Muscle layer of duodenum (tissue), 2 donors: Measurements from ENCODE around the gene NIPBL.
"Not testable (repeated sequence)": the region's sequence is repeated elsewhere in the genome, so short reads cannot be mapped to it uniquely, and the experiment has no call there.

Experiments
- H3K27ac ChIP-seq: one replicate; pipeline ENCODE4 v1.7.0; 2013; ENCODE audit warnings: mild to moderate bottlenecking, low read length
- H3K27me3 ChIP-seq: one replicate; pipeline ENCODE4 v1.7.0; 2013; ENCODE audit warnings: low read depth, mild to moderate bottlenecking, control low read depth, low read length
- H3K36me3 ChIP-seq, 2 donors: one replicate each; pipeline ENCODE4 v1.7.0; 2013; ENCODE audit warnings: low read length in 2 of 2, control low read depth in 1 of 2, mild to moderate bottlenecking in 1 of 2; ENCODE audit not compliant: insufficient read depth in 2 of 2, control insufficient read depth in 1 of 2
- H3K4me1 ChIP-seq, 2 donors: one replicate each; pipeline ENCODE4 v1.7.0; 2013; ENCODE audit warnings: low read length in 2 of 2, mild to moderate bottlenecking in 2 of 2, control low read depth in 1 of 2, moderate library complexity in 1 of 2; ENCODE audit not compliant: insufficient read depth in 2 of 2, control insufficient read depth in 1 of 2
- H3K4me3 ChIP-seq, 2 donors: one replicate each; pipeline ENCODE4 v1.7.0; 2013; ENCODE audit warnings: low read length in 2 of 2, low read depth in 1 of 2, mild to moderate bottlenecking in 1 of 2
- H3K9me3 ChIP-seq, 2 donors: one replicate each; pipeline ENCODE4 v1.7.0; 2013; ENCODE audit warnings: low read length in 2 of 2, control low read depth in 1 of 2, mild to moderate bottlenecking in 1 of 2; ENCODE audit not compliant: control insufficient read depth in 1 of 2
- donor health status: healthy.

Gene NIPBL

DNA sequence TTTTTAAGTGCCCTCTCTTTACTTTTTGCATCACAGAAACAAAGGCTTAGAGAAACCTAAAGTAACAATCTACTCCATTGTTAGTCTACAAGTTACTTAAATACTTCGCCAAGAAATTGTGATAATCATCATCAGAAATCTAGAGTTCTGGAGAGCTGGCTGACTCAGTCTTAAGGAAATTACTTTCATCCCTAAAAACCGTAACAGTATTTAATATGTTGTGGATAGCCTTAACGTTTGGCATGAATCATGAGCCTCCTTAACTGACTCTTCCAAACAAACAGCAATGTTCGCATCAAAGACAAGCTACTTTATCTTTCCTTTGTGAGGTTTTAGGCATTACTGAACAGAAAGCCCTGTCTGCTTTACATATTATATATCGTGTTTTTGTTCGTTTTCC is 128.7 kb downstream of the NIPBL start:
- no peak overlapping the region for H3K27ac ChIP-seq
- no peaks in the 10 kb centered on the region for H3K4me1 ChIP-seq
- H3K36me3 ChIP-seq, result peaks cover 39 to 45% of the 10 kb centered on the region in 2 donors
- no peaks in the 10 kb centered on the region for H3K9me3 ChIP-seq
- H3K4me3 ChIP-seq, result no peak overlapping the region
- no peaks in the 10 kb centered on the region for H3K27me3 ChIP-seq

GRCh38 chr5:37005946-37006540 is 129.5 kb downstream of the NIPBL start:
- H3K27me3 ChIP-seq, result no peaks in the 10 kb centered on the region
- no peaks in the 10 kb centered on the region for H3K4me1 ChIP-seq
- no peak overlapping the region for H3K27ac ChIP-seq
- H3K36me3 ChIP-seq, result peaks cover 34 to 41% of the 10 kb centered on the region in 2 donors
- no peaks in the 10 kb centered on the region for H3K9me3 ChIP-seq
- no peak overlapping the region for H3K4me3 ChIP-seq

GRCh38 chr5:37013181-37013580 is 136.6 kb downstream of the NIPBL start:
- not testable (repeated sequence) for H3K4me1 ChIP-seq, H3K9me3 ChIP-seq, H3K4me3 ChIP-seq, H3K27ac ChIP-seq, H3K27me3 ChIP-seq
- peaks cover 39 to 40% of the 10 kb centered on the region in 2 donors for H3K36me3 ChIP-seq

- Histone ChIP-seq H3K4me1 (no peaks in the 10 kb centered on the region), H3K9me3 (no peaks in the 10 kb centered on the region), H3K36me3 (peaks cover 37 to 39% of the 10 kb centered on the region in 2 donors), H3K4me3 (no peak overlapping the region), H3K27me3 (no peaks in the 10 kb centered on the region), H3K27ac (no peak overlapping the region)
Observed at GRCh38 chr5:37014321-37014720, 137.8 kb downstream of the NIPBL start.

DNA sequence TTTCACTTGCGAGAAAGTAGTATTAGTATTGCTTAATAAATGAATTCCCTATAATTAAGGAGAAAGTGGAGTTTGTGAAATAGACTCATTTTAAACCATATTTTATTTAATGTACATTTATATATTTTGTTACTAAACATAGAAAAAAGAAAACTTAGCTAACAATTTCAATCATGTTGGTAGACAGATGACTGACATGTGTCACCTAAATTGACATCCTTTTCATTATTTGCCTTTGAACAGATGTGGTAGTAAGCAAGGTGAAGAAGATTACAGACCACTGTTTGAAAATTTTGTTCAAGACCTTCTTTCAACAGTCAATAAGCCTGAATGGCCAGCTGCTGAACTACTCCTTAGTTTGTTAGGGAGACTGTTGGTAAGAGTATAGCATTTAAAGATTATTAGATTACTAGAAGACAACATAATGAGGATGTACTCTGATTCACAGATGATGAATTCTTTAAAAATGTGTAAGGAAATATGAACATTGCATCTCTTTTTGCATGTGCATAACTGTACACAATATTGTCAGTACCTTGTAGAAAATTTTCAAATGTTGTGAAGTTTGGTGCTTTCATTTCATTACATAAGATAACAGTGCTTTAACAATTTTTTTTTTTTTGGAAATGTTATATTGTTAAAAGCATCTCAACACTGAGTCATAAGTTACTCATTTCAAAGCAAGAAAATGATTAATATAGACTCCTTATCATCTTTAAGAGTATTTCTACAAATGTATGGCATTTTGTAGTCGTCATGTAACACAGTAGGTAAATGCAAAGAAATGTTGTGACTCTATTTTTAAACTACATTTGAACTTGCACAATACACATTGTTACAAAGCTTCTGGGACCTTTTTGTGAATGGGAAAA is 139.5 kb downstream of the NIPBL start:
- Histone ChIP-seq H3K9me3 (no peaks in the 10 kb centered on the region), H3K36me3 (peaks cover 44 to 45% of the 10 kb centered on the region in 2 donors), H3K27ac (no peak overlapping the region), H3K4me3 (no peak overlapping the region), H3K4me1 (no peaks in the 10 kb centered on the region), H3K27me3 (no peaks in the 10 kb centered on the region)

GRCh38 chr5:37028910-37029309 is 152.3 kb downstream of the NIPBL start:
- no peak overlapping the region for H3K4me3 ChIP-seq
- H3K9me3 ChIP-seq, result no peaks in the 10 kb centered on the region
- peaks cover 29 to 54% of the 10 kb centered on the region in 2 donors for H3K36me3 ChIP-seq
- no peaks in the 10 kb centered on the region for H3K27me3 ChIP-seq
- H3K27ac ChIP-seq, result no peak overlapping the region
- H3K4me1 ChIP-seq, result no peaks in the 10 kb centered on the region

DNA sequence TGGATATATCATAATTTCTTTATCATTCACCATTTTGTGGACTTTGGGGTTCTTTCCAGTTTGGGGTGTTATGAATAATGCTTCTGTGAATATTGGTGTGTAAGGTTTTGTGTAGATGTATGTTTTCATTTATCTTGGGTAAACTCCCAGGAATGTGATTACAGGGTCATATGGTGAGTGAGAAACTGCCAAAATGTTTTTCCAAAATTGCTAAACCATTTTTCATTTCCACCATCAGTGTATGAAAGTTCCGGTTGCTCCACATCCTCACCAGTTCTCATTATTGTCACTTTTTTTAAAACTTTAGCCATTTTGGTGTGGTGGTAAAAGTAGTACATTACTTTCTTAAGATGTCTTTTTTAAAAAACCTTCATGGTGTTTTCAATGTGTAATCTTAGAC is 152.9 kb downstream of the NIPBL start:
- no peaks in the 10 kb centered on the region for H3K9me3 ChIP-seq
- H3K4me3 ChIP-seq, result no peak overlapping the region
- H3K4me1 ChIP-seq, result no peaks in the 10 kb centered on the region
- no peaks in the 10 kb centered on the region for H3K27me3 ChIP-seq
- no peak overlapping the region for H3K27ac ChIP-seq
- H3K36me3 ChIP-seq, result peaks cover 29 to 49% of the 10 kb centered on the region in 2 donors

DNA sequence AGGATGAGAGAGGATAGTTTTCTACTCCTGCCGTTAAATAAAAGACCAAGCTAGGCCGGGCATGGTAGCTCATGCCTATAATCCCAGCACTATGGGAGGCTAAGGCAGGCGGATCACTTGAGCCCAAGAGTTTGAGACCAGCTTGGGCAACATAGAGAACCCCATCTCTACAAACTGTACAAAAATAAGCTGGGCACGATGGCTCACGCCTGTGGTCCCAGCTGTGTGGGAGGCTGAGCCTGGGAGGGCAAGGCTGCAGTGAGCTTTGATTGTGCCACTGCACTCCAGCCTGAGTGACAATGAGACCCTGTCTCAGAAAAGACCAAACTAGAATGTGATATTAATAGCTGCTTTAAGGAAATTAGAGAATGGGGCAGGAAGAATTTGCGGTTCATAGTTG is 158.4 kb downstream of the NIPBL start:
- Histone ChIP-seq H3K4me3 (no peak overlapping the region), H3K9me3 (no peaks in the 10 kb centered on the region), H3K36me3 (peaks cover 14 to 16% of the 10 kb centered on the region in 2 donors), H3K4me1 (no peaks in the 10 kb centered on the region), H3K27ac (no peak overlapping the region), H3K27me3 (no peaks in the 10 kb centered on the region)

DNA sequence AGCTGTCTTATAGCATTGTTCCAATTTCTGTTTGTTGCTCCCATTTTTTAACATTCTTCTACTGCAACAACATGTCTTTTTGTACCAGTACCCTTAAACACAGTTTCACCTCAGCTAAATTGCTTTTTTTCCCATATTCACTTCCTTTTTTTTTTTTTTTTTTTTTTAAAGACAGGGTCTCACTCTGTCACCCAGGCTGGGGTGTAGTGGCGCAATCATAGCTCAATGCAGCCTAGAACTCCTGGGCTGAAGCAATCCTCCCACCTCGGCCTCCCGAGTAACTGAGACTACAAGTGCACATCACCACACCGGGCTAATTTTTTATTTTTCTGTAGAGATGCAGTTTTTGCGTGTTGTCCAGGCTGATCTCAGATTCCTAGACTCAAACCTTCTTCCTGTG is 161.3 kb downstream of the NIPBL start:
- Histone ChIP-seq H3K27me3 (no peaks in the 10 kb centered on the region), H3K36me3 (peaks cover 0 to 11% of the 10 kb centered on the region in 2 donors), H3K4me3 (no peak overlapping the region), H3K27ac (no peak overlapping the region), H3K9me3 (no peaks in the 10 kb centered on the region), H3K4me1 (no peaks in the 10 kb centered on the region)

- Histone ChIP-seq H3K4me1 (no peaks in the 10 kb centered on the region), H3K36me3 (peaks cover 7 to 22% of the 10 kb centered on the region in 2 donors), H3K4me3 (no peak overlapping the region), H3K27ac (no peak overlapping the region), H3K27me3 (no peaks in the 10 kb centered on the region), H3K9me3 (no peaks in the 10 kb centered on the region)
Observed at GRCh38 chr5:37039824-37040223, 163.3 kb downstream of the NIPBL start.

DNA sequence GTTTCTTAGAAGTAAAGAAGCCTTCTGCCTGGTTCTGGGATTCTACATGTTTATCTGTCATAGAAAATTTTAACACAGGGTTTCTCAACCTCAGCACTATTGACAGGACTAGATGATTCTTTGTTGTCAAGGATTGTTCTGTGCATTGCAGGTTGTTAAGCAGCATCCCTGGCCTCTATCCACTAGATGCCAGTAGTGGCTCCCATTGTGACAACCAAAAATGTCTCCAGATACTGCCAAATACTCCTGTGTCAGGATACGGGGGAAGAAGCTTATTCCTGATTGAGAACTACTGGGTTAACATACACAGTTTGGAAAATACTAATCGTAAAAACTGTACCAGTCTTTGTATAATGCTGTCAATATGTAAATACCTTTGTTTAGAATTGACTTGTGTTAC is 167.1 kb downstream of the NIPBL start:
- H3K4me1 ChIP-seq, result no peaks in the 10 kb centered on the region
- H3K9me3 ChIP-seq, result no peaks in the 10 kb centered on the region
- peaks cover 26 to 31% of the 10 kb centered on the region in 2 donors for H3K36me3 ChIP-seq
- no peak overlapping the region for H3K27ac ChIP-seq
- H3K27me3 ChIP-seq, result no peaks in the 10 kb centered on the region
- no peak overlapping the region for H3K4me3 ChIP-seq
